ENCODE results near the gene IGF2BP2.

The IGF2BP2 gene

GRCh38 chr3:185766329-185767001, 58.4 kb downstream of the IGF2BP2 start:
- no peak for DNase-seq (ENCODE audit: low spot score)

- no peak for DNase-seq (ENCODE audit: low spot score)
These were observed 59.9 kb downstream of the IGF2BP2 start for GRCh38 chr3:185764980-185765370.

GRCh38 chr3:185764163-185764979, 60.5 kb downstream of the IGF2BP2 start:
- DNase-seq (ENCODE audit: low spot score), result peak; percentile 88

GRCh38 chr3:185763347-185764005, 61.4 kb downstream of the IGF2BP2 start:
- DNase-seq (ENCODE audit: low spot score), result no peak

GRCh38 chr3:185760550-185760949, 64.3 kb downstream of the IGF2BP2 start:
- no peak for DNase-seq (ENCODE audit: low spot score)

GRCh38 chr3:185760088-185760487, 64.8 kb downstream of the IGF2BP2 start:
- DNase-seq (ENCODE audit: low spot score), result no peak

GRCh38 chr3:185759512-185759911, 65.3 kb downstream of the IGF2BP2 start:
- no peak for DNase-seq (ENCODE audit: low spot score)

- DNase-seq (ENCODE audit: low spot score), result no peak
These were observed 65.9 kb downstream of the IGF2BP2 start for GRCh38 chr3:185758912-185759311.

- DNase-seq (ENCODE audit: low spot score), result peak; percentile 95
These were observed 67.7 kb downstream of the IGF2BP2 start for GRCh38 chr3:185757176-185757575.

- no peak for DNase-seq (ENCODE audit: low spot score)
These were observed 68.4 kb downstream of the IGF2BP2 start for GRCh38 chr3:185756477-185756876.

GRCh38 chr3:185754920-185755319, 69.9 kb downstream of the IGF2BP2 start:
- DNase-seq (ENCODE audit: low spot score), result no peak

- DNase-seq (ENCODE audit: low spot score), result no peak
These were observed 71.5 kb downstream of the IGF2BP2 start for GRCh38 chr3:185753354-185753753.

- no peak for DNase-seq (ENCODE audit: low spot score)
These were observed 74.1 kb downstream of the IGF2BP2 start for GRCh38 chr3:185750702-185751101.

GRCh38 chr3:185750015-185750414, 74.8 kb downstream of the IGF2BP2 start:
- DNase-seq (ENCODE audit: low spot score), result no peak

- DNase-seq (ENCODE audit: low spot score), result no peak
These were observed 78.4 kb downstream of the IGF2BP2 start for GRCh38 chr3:185746470-185746869.

GRCh38 chr3:185744997-185745843, 79.6 kb downstream of the IGF2BP2 start:
- DNase-seq (ENCODE audit: low spot score), result no peak

GRCh38 chr3:185741586-185741985, 83.3 kb downstream of the IGF2BP2 start:
- no peak for DNase-seq (ENCODE audit: low spot score)

- DNase-seq (ENCODE audit: low spot score), result no peak
These were observed 84.7 kb downstream of the IGF2BP2 start for GRCh38 chr3:185740133-185740532.

- DNase-seq (ENCODE audit: low spot score), result no peak
These were observed 85.6 kb downstream of the IGF2BP2 start for GRCh38 chr3:185739264-185739701.

- DNase-seq (ENCODE audit: low spot score), result no peak
These were observed 86.8 kb downstream of the IGF2BP2 start for GRCh38 chr3:185737740-185738680.

- peak; percentile 48 for DNase-seq (ENCODE audit: low spot score)
These were observed 87.8 kb downstream of the IGF2BP2 start for GRCh38 chr3:185737020-185737419.
